Measurements from ENCODE around the gene LRIG1.

Gene LRIG1

DNA sequence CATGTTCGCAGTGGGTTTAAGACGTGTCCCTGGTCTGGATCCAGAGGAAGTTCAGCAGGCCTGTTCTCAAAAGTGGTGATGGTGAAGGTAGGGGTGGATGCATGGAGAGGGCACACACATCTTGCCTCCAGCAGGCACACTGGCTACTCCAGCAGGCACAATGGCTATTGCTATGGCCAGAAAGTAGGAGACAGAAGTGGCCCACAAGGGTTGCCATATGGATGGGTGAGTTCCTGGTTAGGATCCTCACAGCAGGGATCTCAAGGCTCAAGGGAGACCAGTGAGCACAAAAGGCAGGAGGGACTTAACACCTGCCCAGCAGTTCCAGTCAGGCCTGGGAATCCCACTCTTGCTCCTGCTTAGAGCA lies 107.9 kb downstream of the LRIG1 start:
- no peak for DNase-seq (ENCODE audit: extremely low read depth, low read depth)
- no peak for TF ChIP-seq CTCF (IDR thresholded peaks at IDR 0.05; ENCODE audit: low read depth, low read length)

DNA sequence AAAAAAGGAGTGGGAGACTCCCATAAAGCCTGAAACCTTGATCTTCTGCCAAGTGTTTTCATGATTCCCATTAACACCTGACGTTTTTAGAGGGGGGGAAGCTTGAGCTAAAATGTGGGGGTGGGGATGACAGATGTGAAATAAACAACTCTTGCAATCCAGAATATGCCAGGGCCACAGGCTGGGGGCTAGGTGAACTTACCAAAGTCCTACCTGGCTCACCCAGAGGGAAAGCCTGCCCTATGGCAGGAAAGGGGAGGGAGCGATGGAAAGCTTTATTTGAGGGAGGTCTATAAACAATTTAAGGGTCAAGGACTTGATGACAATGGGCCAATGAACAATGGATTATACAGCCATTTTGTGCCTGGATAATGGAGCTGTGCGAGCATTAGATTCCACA lies 108.3 kb downstream of the LRIG1 start:
- TF ChIP-seq CTCF (IDR thresholded peaks at IDR 0.05; ENCODE audit: low read depth, low read length) = no peak
- no peak for DNase-seq (ENCODE audit: extremely low read depth, low read depth)

GRCh38 chr3:66390013-66390412 lies 110.8 kb downstream of the LRIG1 start:
- no peak for TF ChIP-seq CTCF (IDR thresholded peaks at IDR 0.05; ENCODE audit: low read depth, low read length)

GRCh38 chr3:66386925-66387650 lies 113.7 kb downstream of the LRIG1 start:
- no peak for DNase-seq (ENCODE audit: extremely low read depth, low read depth)
- no peak for TF ChIP-seq CTCF (IDR thresholded peaks at IDR 0.05; ENCODE audit: low read depth, low read length)

More at GRCh38 chr3:66390013-66390412, 110.8 kb downstream of the LRIG1 start:
- DNase-seq (ENCODE audit: extremely low read depth, low read depth) = no peak

DNA sequence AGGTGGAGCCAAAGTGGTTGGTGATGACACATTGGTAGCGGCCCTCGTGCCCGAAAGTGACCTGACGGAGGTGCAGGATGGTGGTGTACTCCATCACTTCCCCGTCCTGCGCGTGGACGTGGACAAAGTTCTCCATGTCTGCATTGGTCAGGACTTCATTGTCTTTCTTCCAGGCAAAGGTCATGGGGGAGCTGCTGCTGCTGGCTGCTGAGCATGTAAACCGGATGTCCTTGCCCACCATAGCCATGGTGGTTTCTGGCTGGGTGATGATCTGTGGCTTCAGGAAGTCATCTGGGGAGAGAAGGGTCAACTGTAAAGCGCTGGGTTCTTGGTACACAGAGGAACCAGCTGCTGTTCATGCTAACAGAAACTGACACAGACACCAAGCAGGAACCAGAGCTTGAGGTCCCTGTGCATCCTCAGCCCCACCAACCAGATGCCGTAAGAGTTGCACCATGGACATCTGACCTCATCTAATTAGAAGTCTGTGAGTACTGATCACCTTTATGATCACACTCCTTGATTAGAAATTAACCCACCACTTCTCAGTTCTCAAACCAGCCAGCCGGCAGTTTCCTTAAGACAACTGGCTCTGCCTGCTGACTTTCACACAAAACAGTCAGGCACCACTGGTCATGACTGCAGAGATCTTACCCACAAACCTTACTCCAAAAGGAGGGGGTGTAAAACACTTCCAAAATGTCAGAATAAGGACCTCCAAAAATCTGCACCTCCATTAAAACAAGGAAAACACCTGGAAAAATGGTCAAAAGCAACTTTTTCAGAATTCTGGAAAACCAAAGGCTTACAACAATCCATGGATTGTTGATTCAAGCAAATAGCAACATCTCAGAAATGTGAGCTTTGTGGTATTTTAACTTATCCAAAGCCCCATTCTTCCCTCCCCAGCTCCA lies 114.6 kb downstream of the LRIG1 start:
- TF ChIP-seq CTCF (IDR thresholded peaks at IDR 0.05; ENCODE audit: low read depth, low read length) = no peak
- DNase-seq (ENCODE audit: extremely low read depth, low read depth) = no peak

DNA sequence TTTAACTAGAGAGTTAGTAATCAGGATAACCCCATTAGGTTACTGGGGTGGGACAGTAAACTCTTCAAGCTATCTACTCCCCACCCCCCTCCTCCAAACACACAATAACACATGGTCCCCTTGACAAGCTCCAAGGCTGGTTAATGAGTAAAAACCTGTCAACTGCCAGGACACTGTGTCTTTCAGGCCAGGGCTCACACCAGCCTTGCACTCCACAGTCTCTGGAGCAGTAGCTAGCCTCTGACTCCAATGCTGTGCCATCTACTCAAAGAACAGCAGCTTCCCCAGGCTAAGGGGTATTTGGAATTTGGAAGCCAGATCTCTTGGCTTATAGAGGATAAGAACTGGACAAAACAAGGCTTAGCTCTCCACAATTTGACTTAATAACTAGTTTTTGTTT lies 115.8 kb downstream of the LRIG1 start:
- no peak for DNase-seq (ENCODE audit: extremely low read depth, low read depth)
- TF ChIP-seq CTCF (IDR thresholded peaks at IDR 0.05; ENCODE audit: low read depth, low read length) = no peak
